GM12864 (cell line): ENCODE data around the gene ANKIB1.

Experiments
- DNase-seq: peaks from one replicate; pipeline ENCODE4 v3.0.0-alpha.2; 2011; ENCODE audit warnings: low read depth
- H3K4me3 ChIP-seq: 2 replicates; pipeline ENCODE4 v1.5.1; 2011; ENCODE audit warnings: mild to moderate bottlenecking, low read depth, low read length, control low read depth
- CTCF ChIP-seq: IDR thresholded peaks from 2 replicates; pipeline ENCODE4 v1.5.1; 2011; ENCODE audit warnings: low read depth, mild to moderate bottlenecking, moderate library complexity, low read length, control low read depth, inconsistent platforms; ENCODE audit errors: missing control alignments

Gene ANKIB1

GRCh38 chr7:92359801-92360200, 114.0 kb downstream of the ANKIB1 start:
- H3K4me3 ChIP-seq: no peak overlapping the region
- no peak for DNase-seq
- no peak for TF ChIP-seq CTCF

- TF ChIP-seq CTCF: no peak
Observed at GRCh38 chr7:92360387-92360786, 114.6 kb downstream of the ANKIB1 start.

GRCh38 chr7:92362131-92362530, 116.4 kb downstream of the ANKIB1 start:
- no peak overlapping the region for H3K4me3 ChIP-seq
- no peak for DNase-seq
- no peak for TF ChIP-seq CTCF

More at GRCh38 chr7:92360387-92360786, 114.6 kb downstream of the ANKIB1 start:
- no peak overlapping the region for H3K4me3 ChIP-seq
- no peak for DNase-seq

GRCh38 chr7:92366730-92367129, 121.0 kb downstream of the ANKIB1 start:
- DNase-seq: no peak
- TF ChIP-seq CTCF: no peak
- H3K4me3 ChIP-seq: no peak overlapping the region

- no peak for TF ChIP-seq CTCF
- no peak for DNase-seq
- no peak overlapping the region for H3K4me3 ChIP-seq
Observed at GRCh38 chr7:92368741-92369140, 123.0 kb downstream of the ANKIB1 start.

GRCh38 chr7:92375013-92375412, 129.2 kb downstream of the ANKIB1 start:
- no peak for DNase-seq
- TF ChIP-seq CTCF: no peak
- H3K4me3 ChIP-seq: no peak overlapping the region

- H3K4me3 ChIP-seq: no peak overlapping the region
- no peak for DNase-seq
- TF ChIP-seq CTCF: no peak
Observed at GRCh38 chr7:92391071-92391470, 145.3 kb downstream of the ANKIB1 start.
